Measurements from ENCODE around the gene NEURL4. TPM values are rescaled to one million over a fixed set of nuclear protein-coding genes. Genes with fewer than 3 reads are reported as not detected.
"Not testable (repeated sequence)": the region's sequence is repeated elsewhere in the genome, so short reads cannot be mapped to it uniquely, and the experiment has no call there.

Gene NEURL4
- total RNA-seq: 37.2 and 37.7 TPM in 2 replicates

- intact Hi-C loops (cut with micrococcal nuclease): loop anchor here (1.0 to 2.0 kb wide), 11 partner anchors 8 to 155 kb away; partner anchors contain the start of genes EIF5A, GPS2, PHF23 and PLSCR3
Observed at GRCh38 chr17:7328840-7329373, at the start of gene NEURL4. TSS of gene NEURL4 (minus strand) at chr17:7329335. CDS start at chr17:7329312, 23 bp downstream.

GRCh38 chr17:7374353-7374752, 45.2 kb upstream of the NEURL4 start:
- intact Hi-C loops (cut with micrococcal nuclease): no loop called here

DNA sequence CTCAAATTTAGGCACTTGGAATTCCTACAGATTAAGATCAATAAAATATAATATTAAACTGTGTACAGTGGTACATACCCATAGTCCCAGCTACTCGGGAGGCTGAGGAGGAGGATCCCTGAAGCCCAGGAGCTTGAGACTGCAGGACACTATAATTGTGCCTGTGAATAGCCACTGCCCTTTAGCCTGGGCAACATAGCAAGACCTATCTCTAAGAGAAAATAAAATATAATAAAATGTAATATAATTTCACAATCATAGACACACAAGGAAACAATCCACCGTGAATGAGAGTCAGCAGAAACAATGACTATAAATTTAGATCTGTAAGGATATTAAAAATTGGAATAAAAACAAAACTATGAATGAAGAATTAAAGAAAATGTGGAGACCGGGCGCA, 41.7 kb upstream of the NEURL4 start:
- intact Hi-C loops (cut with micrococcal nuclease): no loop called here

DNA sequence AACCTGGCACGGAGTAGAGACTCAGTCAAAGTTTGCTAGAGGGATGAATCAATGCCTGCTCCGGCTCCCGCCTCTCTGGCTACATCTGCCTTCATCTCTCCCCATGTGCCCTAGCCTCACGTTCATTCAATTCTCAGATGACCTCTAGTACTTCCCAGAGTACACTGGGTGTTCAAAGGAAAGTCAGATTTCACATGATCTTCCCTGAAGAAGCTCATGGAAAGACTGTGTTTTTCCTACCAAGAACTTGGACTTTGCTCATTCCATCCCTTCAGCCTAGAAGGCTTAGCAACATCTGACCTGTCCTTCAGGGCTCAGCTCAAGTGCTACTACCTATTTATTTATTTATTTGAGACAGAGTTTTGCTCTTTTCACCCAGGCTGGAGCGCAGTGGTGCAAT, 40.7 kb upstream of the NEURL4 start:
- intact Hi-C loops (cut with micrococcal nuclease): no loop called here

- intact Hi-C loops (cut with micrococcal nuclease): not testable (repeated sequence)
Observed at GRCh38 chr17:7368599-7368994, 39.5 kb upstream of the NEURL4 start.

GRCh38 chr17:7367918-7368598, 38.9 kb upstream of the NEURL4 start:
- intact Hi-C loops (cut with micrococcal nuclease): no loop called here

- intact Hi-C loops (cut with micrococcal nuclease): no loop called here
Observed at GRCh38 chr17:7367083-7367482, 37.9 kb upstream of the NEURL4 start.

DNA sequence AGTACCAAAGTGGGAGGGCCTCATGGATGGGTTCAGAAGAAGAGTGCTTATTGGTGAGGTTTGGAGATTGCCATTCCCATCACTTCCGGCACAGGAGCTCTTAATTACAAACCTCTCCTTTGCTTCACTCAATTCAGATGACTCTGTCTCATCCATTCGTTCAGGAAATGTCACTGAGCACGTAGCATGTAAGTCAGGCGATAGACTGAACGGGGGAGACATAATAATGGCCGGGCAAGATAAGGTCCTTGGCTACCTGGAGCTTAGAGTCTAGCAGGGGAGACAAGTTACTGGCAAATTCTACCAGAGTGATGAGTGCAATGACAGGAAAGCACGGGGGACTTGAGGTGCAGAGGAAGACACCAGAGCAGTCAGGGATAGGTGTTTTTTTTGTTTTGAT, 36.8 kb upstream of the NEURL4 start:
- intact Hi-C loops (cut with micrococcal nuclease): not testable (repeated sequence)

DNA sequence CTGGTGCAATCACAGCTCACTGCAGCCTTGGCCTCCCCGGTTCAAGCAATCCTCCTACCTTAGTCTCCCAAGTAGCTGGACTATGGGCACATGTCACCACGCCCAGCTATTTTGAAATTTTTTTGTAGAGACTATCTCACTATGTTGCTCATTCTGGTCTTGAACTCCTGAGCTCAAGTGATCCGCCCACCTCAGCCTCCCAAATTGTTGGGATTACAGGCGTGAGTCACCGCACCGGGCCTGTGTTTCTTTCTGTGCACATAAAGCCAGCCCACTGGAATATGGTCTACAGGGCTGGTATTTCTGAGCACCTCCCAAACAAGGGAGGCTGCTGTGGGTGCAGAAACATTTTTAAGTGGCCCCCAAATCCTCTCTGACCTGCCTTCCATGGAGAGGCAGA, 34.2 kb upstream of the NEURL4 start:
- intact Hi-C loops (cut with micrococcal nuclease): no loop called here

DNA sequence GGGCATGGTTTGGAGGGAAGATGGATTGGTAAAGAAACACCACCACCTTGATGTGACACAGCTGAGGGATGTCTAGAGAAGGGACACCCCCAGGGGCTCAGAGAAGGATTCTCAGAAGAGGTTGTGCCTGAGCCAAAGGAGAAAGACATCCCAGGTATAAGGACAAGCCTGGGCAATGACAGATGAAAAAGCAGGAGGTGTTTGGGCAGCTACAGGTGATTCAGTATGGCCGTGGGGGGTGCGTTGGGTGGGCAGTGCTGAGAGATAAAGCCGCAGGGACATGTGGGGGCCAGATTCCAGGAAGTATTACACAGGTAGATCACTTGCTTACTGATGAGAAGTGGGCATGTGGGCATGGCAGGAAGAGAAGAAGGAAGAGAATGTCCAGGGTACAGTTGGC, 32.8 kb upstream of the NEURL4 start:
- intact Hi-C loops (cut with micrococcal nuclease): no loop called here

DNA sequence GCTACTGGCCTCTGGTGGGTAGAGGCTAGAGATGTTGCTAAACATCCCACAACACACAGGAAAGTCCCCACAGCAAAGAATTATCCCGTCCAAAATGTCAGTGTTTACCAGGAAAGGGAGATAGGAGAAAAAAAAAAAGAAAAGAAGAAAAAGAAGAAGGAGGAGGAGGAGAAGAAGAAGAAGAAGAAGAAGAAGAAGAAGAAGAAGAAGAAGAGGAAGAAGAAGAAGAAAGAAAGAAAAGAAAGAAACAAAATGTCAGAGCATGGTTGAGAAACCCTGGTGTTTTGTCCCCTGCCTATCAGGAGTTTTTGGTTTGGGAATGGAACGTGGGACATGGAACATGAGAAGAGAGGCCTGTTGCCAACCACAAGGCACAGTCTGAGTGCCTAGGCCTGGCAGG, 28.2 kb upstream of the NEURL4 start:
- intact Hi-C loops (cut with micrococcal nuclease): loop anchor here (2.0 kb wide), 2 partner anchors 37 to 145 kb away; partner anchors contain the start of gene PLSCR3

GRCh38 chr17:7356756-7357155, 27.6 kb upstream of the NEURL4 start:
- intact Hi-C loops (cut with micrococcal nuclease): loop anchor here (1.0 to 2.0 kb wide), 4 partner anchors 38 to 205 kb away; partner anchors contain the start of genes PLSCR3, SENP3 and TMEM102

DNA sequence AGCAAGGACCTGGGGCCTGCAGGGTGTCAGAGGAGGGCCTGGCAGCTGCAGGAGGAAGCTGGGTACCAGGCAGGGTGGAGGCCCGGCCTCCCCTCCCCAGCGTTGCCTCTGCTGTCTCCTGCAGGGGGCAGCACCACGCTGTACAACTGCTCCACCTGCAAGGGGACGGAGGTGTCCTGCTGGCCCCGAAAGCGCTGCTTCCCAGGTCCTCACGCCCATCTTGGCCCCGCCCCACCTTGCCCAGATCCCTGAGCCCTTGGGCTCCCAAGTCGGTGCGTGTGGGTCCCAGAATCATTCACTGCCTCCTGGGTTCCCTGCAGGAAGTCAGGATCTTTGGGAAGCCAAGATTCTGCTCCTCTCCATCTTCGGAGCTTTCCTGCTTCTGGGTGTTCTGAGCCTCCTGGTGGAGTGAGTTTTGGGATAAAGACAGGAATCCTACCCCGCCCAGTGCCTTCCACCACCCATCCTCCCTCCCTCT, 27.0 kb upstream of the NEURL4 start:
- intact Hi-C loops (cut with micrococcal nuclease): loop anchor here (1.0 to 2.0 kb wide), 4 partner anchors 39 to 205 kb away; partner anchors contain the start of genes PLSCR3, SENP3 and TMEM102

GRCh38 chr17:7355573-7355972, 26.4 kb upstream of the NEURL4 start:
- intact Hi-C loops (cut with micrococcal nuclease): no loop called here

DNA sequence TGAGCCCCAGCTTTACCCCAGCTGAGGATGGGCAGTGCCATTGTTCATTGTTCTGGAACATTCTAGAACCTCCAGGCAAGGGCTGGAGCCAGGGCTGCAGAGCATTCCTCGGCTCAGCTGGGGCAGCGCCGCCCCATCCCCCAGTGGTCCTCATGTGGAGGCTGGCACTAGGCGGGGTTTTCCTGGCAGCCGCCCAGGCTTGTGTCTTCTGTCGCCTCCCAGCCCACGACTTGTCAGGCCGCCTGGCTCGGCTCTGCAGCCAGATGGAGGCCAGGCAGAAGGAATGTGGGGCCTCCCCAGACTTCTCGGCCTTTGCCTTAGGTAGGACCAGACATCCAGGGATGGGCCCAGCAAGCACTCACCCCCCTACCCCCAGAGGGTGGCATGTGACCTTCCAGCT, 25.9 kb upstream of the NEURL4 start, which contains the start of gene TMEM95:
TMEM95 (plus strand) TSS at position 104 of the 400 bp plus-strand sequence; CDS start at position 153, 49 bp downstream.
- intact Hi-C loops (cut with micrococcal nuclease): no loop called here

DNA sequence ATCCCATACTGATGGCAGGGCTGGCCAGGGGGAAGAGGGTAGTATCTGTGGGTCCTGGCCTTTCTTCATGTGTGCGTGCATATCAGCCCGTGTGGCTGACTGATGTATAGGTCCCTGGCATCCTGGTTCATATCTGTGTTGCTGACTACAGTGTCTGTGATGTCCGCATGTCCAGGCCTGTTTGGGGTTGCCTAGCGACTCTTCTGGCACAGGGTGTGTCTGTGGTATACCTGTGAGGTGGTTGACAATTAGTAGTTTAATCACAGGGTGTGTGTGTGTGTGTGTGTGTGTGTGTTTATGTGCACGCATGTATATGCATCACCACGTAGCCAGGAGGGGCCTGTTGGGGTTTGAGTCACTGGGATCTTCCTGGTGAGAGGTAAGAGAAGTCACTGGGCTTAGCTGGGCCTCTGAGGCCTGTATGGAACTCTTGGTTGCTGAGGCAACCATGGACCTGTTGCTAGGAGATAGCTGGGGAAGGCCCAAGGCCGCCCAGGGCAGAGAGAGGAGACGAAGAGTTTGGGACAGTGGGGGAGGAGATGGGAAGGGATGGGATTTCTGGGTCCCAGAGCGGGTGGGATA, 25.2 kb upstream of the NEURL4 start:
- intact Hi-C loops (cut with micrococcal nuclease): no loop called here

- intact Hi-C loops (cut with micrococcal nuclease): loop anchor here (1.0 kb wide), 2 partner anchors 82 to 131 kb away; partner anchors contain the start of genes POLR2A and TMEM102
Observed at GRCh38 chr17:7352910-7353635, 23.9 kb upstream of the NEURL4 start.

- intact Hi-C loops (cut with micrococcal nuclease): loop anchor here (1.0 kb wide), 2 partner anchors 83 to 132 kb away; partner anchors contain the start of genes POLR2A and TMEM102
Observed at GRCh38 chr17:7352503-7352889, 23.4 kb upstream of the NEURL4 start.

- intact Hi-C loops (cut with micrococcal nuclease): loop anchor here (1.0 to 2.0 kb wide), 7 partner anchors 16 to 306 kb away; partner anchors contain the start of genes ACAP1, EIF5A, POLR2A and TMEM102
Observed at GRCh38 chr17:7351665-7352502, 22.7 kb upstream of the NEURL4 start, which contains the start of gene KCTD11. TSS of gene KCTD11 (plus strand) at chr17:7352162.

All from T-helper 1 cell treated with Interleukin-12 subunit alpha and Interleukin-12 subunit beta and Interleukin-4 antibody, amounts not matched to agents 30 ng/mL and 1 ng/mL, for 36 hours (primary cell).